Endothelial cell of umbilical vein (primary cell): ENCODE results near the gene TNPO2. TPM values are rescaled to one million over a fixed set of nuclear protein-coding genes. Genes with fewer than 3 reads are reported as not detected.

Experiments
- BruUV-seq: library from RNA; stranded (reverse); fragments of 400-500 nt; replicated peaks from 2 replicates; lab custom pipeline; 2021; lab: Mats Ljungman, UMichigan
- CTCF ChIA-PET: fragments of 300-600, 350-600 bp; sonication (Branson Sonifier 250); formaldehyde crosslinking; loops from one replicate; lab custom pipeline; 2021; ENCODE audit warnings: antibody characterized with exemption, inconsistent platforms; lab: Charles Lee
- POLR2A ChIA-PET: fragments of 300-600, 350-600 bp; sonication (Branson Sonifier 250); formaldehyde crosslinking; loops from one replicate; lab custom pipeline; 2021; ENCODE audit warnings: antibody characterized with exemption, inconsistent platforms; lab: Charles Lee
- DNase-seq: peaks from one replicate; pipeline ENCODE4 v3.0.0-alpha.2; 2011; ENCODE audit warnings: low read depth, low spot score
- FAIRE-seq: peaks from 2 replicates; lab custom pipeline; 2011; peaks lifted over from hg19 to GRCh38; lab: Jason Lieb, UNC
- H2AFZ ChIP-seq: 2 replicates; pipeline ENCODE4 v1.6.0; 2012; ENCODE audit warnings: low read depth, low read length, control low read depth, inconsistent platforms
- H3K27ac ChIP-seq: 2 replicates; pipeline ENCODE4 v1.5.1; 2011; ENCODE audit warnings: low read depth, mild to moderate bottlenecking, control low read depth, low read length, moderate library complexity; ENCODE audit not compliant: insufficient read depth
- H3K27me3 ChIP-seq, 2 experiments: 2 replicates each; pipeline versions ENCODE4 v1.6.0 to v1.6.1; 2011; ENCODE audit warnings: low read length in 2 of 2, mixed read lengths in 1 of 2; ENCODE audit not compliant: control insufficient read depth in 2 of 2, insufficient read depth in 2 of 2
- H3K36me3 ChIP-seq, 2 experiments: 2 replicates in 1 of 2; 3 replicates in 1 of 2; pipeline ENCODE4 v1.5.1; 2011; ENCODE audit warnings: low read length in 2 of 2, mild to moderate bottlenecking in 1 of 2, moderate library complexity in 1 of 2; ENCODE audit not compliant: control insufficient read depth in 2 of 2, insufficient read depth in 2 of 2; ENCODE audit errors: extremely low read depth in 1 of 2
- H3K4me1 ChIP-seq: 3 replicates; pipeline ENCODE4 v1.5.1; 2011; ENCODE audit warnings: mild to moderate bottlenecking, low read length; ENCODE audit not compliant: control insufficient read depth, insufficient read depth; ENCODE audit errors: extremely low read depth
- H3K4me2 ChIP-seq: 2 replicates; pipeline ENCODE4 v1.6.1; 2011; ENCODE audit warnings: low read length, control low read depth, mixed read lengths; ENCODE audit not compliant: insufficient read depth
- H3K4me3 ChIP-seq, 3 experiments: fragments of 200-600 bp in 1 of 3; sonication (generic), shearing (Covaris generic) in 1 of 3; replicated peaks in 1 of 3; 2 replicates each; pipeline ENCODE4 v1.5.1; 2011 to 2016; ENCODE audit warnings: control low read depth in 3 of 3, low read length in 3 of 3, mild to moderate bottlenecking in 2 of 3, inconsistent platforms in 1 of 3, low read depth in 1 of 3, moderate library complexity in 1 of 3; ENCODE audit not compliant: insufficient read depth in 1 of 3
- H3K79me2 ChIP-seq: 2 replicates; pipeline ENCODE4 v1.6.0; 2012; ENCODE audit warnings: low read length, inconsistent platforms; ENCODE audit not compliant: control insufficient read depth, insufficient read depth
- H3K9ac ChIP-seq: replicated peaks from 2 replicates; pipeline ENCODE3; 2011; ENCODE audit warnings: low read length, control low read depth; ENCODE audit not compliant: insufficient read depth; ENCODE audit errors: extremely low read depth
- H3K9me1 ChIP-seq: replicated peaks from 3 replicates; pipeline ENCODE4 v1.6.0; 2011; ENCODE audit warnings: mild to moderate bottlenecking, low read length; ENCODE audit not compliant: control insufficient read depth, insufficient read depth; ENCODE audit errors: extremely low read depth
- H3K9me3 ChIP-seq: replicated peaks from 2 replicates; pipeline ENCODE4 v1.5.1; 2012; ENCODE audit warnings: low read length, inconsistent platforms; ENCODE audit not compliant: control insufficient read depth, insufficient read depth
- H4K20me1 ChIP-seq: replicated peaks from 2 replicates; pipeline ENCODE3; 2011; ENCODE audit warnings: mild to moderate bottlenecking, low read length; ENCODE audit not compliant: control insufficient read depth, insufficient read depth; ENCODE audit errors: extremely low read depth
- EZH2 ChIP-seq: IDR thresholded peaks from 2 replicates; pipeline ENCODE4 v1.6.1; 2012; ENCODE audit warnings: borderline replicate concordance, low read depth, mild to moderate bottlenecking, moderate library complexity, low read length, inconsistent platforms; ENCODE audit not compliant: severe bottlenecking
- JUN ChIP-seq: IDR thresholded peaks from 2 replicates; pipeline ENCODE4 v1.6.1; 2011; ENCODE audit warnings: borderline replicate concordance, low read depth; ENCODE audit not compliant: insufficient read length, insufficient read depth
- POLR2A ChIP-seq: IDR thresholded peaks from 2 replicates; pipeline ENCODE4 v1.6.1; 2012; ENCODE audit warnings: low read depth, mild to moderate bottlenecking, control low read depth, low read length
- dilution Hi-C: fragments of 300-500 bp; cut with MboI; formaldehyde crosslinking; loops from one replicate; pipeline ENCODE4 v1.15.0; 2019; ENCODE audit warnings: low sequenced_read_pairs; ENCODE audit not compliant: extremely low pct_ligation_motif_present
- intact Hi-C: fragments of 100-400 bp; cut with micrococcal nuclease; formaldehyde crosslinking; loops from one replicate; pipeline ENCODE4 v1.10.0; 2022
- polyA plus RNA-seq, 4 experiments: library from polyadenylated mRNA; depleted of rRNA in 3 of 4; stranded (reverse) in 3 of 4; unstranded in 1 of 4; fragments of >200 nt; gene quantifications; 2 replicates each; pipeline versions ENCODE4 v1.2.1 to v1.2.3, GENCODE V29; 2011 to 2012; ENCODE audit warnings: missing spikeins in 1 of 4
- total RNA-seq: library from RNA; stranded (reverse); gene quantifications from 2 replicates; pipeline ENCODE4 v1.2.3, GENCODE V29; 2021
- TF ChIP-seq, protein P1 (sequence below), 2 donors: IDR thresholded peaks; 1 replicate in 1 of 2; 2 replicates in 1 of 2; pipeline ENCODE4 v1.5.1; 2011; ENCODE audit warnings: low read length in 2 of 2, mild to moderate bottlenecking in 2 of 2, moderate library complexity in 2 of 2, control low read depth in 1 of 2, inconsistent platforms in 1 of 2, low read depth in 1 of 2; ENCODE audit not compliant: insufficient read depth in 1 of 2; ENCODE audit errors: extremely low read depth in 1 of 2
- TF ChIP-seq, protein P2 (sequence below): IDR thresholded peaks from 2 replicates; pipeline ENCODE4 v1.6.1; 2011; ENCODE audit not compliant: insufficient read depth, insufficient read length

TNPO2 gene
- total and polyA plus RNA-seq, 2 donors (not counting 3 experiments of a cell fraction or from before 2014, with no cell fraction given), result 94.5 to 98.8 TPM

DNA sequence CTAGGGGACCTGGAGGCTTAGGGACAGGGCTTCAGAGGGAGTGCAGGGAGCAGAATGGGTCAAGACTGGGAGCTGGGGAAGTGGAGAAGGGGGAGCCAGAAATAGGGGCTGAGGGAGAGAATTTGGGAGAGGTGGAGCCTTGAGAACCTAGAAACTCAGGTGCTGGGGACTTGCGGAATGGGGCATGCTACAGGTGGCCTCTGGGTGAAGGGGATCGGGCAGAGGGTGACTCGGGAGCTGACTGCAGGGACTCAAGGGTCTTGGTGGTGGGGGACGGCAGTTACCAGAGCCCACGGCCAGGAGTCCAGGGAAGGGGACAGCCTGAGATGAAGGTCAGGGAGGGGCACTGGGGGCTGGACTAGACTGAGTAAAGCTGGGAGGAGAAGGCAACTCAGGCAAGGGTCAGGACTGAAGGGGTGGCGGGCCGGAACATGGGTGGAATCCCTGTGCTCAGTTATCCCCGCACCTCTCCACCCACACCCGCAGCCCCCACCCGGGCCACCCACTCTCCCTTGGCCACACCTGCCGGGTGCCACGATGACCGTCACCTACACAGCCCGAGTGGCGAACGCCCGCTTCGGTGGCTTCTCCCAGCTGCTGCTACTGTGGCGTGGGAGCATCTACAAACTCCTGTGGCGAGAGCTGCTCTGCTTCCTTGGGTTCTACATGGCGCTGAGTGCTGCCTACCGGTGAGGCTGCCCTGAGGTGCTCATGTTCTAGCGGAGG is 28.5 kb upstream of the TNPO2 start:
- intact Hi-C loops (no loop called here), dilution Hi-C loops (no loop called here)
- DNase-seq (no peak), FAIRE-seq (no peak)
- Histone ChIP-seq H3K4me2 (no peak overlapping the region), H3K36me3 (peaks cover 0 to 4% of the 10 kb centered on the region in 2 experiments), H3K79me2 (no peaks in the 10 kb centered on the region), H3K4me1 (peaks cover 2% of the 10 kb centered on the region), H4K20me1 (no peaks in the 10 kb centered on the region), H3K27me3 (peaks cover 0 to 7% of the 10 kb centered on the region in 2 experiments), H3K9me3 (no peaks in the 10 kb centered on the region), H3K4me3 (no peak overlapping the region), H3K9ac (no peak overlapping the region), H3K27ac (no peak overlapping the region), H2AFZ (no peak overlapping the region), H3K9me1 (no peaks in the 10 kb centered on the region)
- POLR2A ChIA-PET, result no interaction called here
- CTCF ChIA-PET, result interaction anchor here (1.1 to 2.7 kb wide), 3 partner anchors 8 to 14 kb away, joined by 4 to 14 read pairs (median 8); no protein-coding TSS in a partner anchor
- TF ChIP-seq, protein P1, sequence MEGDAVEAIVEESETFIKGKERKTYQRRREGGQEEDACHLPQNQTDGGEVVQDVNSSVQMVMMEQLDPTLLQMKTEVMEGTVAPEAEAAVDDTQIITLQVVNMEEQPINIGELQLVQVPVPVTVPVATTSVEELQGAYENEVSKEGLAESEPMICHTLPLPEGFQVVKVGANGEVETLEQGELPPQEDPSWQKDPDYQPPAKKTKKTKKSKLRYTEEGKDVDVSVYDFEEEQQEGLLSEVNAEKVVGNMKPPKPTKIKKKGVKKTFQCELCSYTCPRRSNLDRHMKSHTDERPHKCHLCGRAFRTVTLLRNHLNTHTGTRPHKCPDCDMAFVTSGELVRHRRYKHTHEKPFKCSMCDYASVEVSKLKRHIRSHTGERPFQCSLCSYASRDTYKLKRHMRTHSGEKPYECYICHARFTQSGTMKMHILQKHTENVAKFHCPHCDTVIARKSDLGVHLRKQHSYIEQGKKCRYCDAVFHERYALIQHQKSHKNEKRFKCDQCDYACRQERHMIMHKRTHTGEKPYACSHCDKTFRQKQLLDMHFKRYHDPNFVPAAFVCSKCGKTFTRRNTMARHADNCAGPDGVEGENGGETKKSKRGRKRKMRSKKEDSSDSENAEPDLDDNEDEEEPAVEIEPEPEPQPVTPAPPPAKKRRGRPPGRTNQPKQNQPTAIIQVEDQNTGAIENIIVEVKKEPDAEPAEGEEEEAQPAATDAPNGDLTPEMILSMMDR (IDR thresholded peaks at IDR 0.05; ENCODE audit: extremely low read depth in 1 of 2, insufficient read depth in 1 of 2, low read depth in 1 of 2, low read length in 2 of 2), result no peak
- TF ChIP-seq POLR2A, result no peak
- no TSS peak for BruUV-seq

- no peak for DNase-seq
- intact Hi-C loops (no loop called here), dilution Hi-C loops (no loop called here)
- H3K9me3 ChIP-seq, result no peaks in the 10 kb centered on the region
- ChIA-PET CTCF (interaction anchor here (2.2 to 2.7 kb wide), 2 partner anchors 9 to 15 kb away, joined by 8 to 14 read pairs; no protein-coding TSS in a partner anchor), POLR2A (no interaction called here)
- H3K36me3 ChIP-seq, result peaks cover 0 to 7% of the 10 kb centered on the region in 2 experiments
- no peaks in the 10 kb centered on the region for H4K20me1 ChIP-seq
- H3K27me3 ChIP-seq, result peaks cover 0 to 7% of the 10 kb centered on the region in 2 experiments
- TF ChIP-seq, protein P1 (IDR thresholded peaks at IDR 0.05; ENCODE audit: extremely low read depth in 1 of 2, insufficient read depth in 1 of 2, low read depth in 1 of 2, low read length in 2 of 2), result no peak
- TF ChIP-seq POLR2A (no peak), EZH2 (no peak), JUN (no peak)
- TF ChIP-seq, protein P2, sequence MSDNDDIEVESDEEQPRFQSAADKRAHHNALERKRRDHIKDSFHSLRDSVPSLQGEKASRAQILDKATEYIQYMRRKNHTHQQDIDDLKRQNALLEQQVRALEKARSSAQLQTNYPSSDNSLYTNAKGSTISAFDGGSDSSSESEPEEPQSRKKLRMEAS, result no peak
- H3K4me1 ChIP-seq, result peaks cover 2% of the 10 kb centered on the region
- H2AFZ ChIP-seq, result no peak within 1 kb of the TSS
- no peak within 1 kb of the TSS for H3K4me2 ChIP-seq
- no peaks in the 10 kb centered on the region for H3K79me2 ChIP-seq
- no peak within 1 kb of the TSS for H3K27ac ChIP-seq
- no peak for FAIRE-seq
- BruUV-seq, result no TSS peak
- no peak within 1 kb of the TSS for H3K9ac ChIP-seq
- H3K9me1 ChIP-seq, result no peaks in the 10 kb centered on the region
- no peak within 1 kb of the TSS for H3K4me3 ChIP-seq
Measured at GRCh38 chr19:12751635-12752034, 27.9 kb upstream of the TNPO2 start, which contains the start of gene BEST2. BEST2 (plus strand) TSS chr19:12751791; CDS start chr19:12752593, 802 bp downstream.
